PFSK-1 (cell line): ENCODE data around the gene USP22.

Experiments used
- FOXP2 ChIP-seq: optimal IDR thresholded peaks from 2 replicates; pipeline ENCODE3; 2011; ENCODE audit warnings: borderline replicate concordance, control low read depth, inconsistent platforms; ENCODE audit not compliant: insufficient read depth; ENCODE audit errors: extremely low read length, extremely low read depth
- POLR2AphosphoS5 ChIP-seq: IDR thresholded peaks from 2 replicates; pipeline ENCODE4 v1.6.1; 2012; ENCODE audit warnings: low read depth, mild to moderate bottlenecking, control low read depth, low read length, moderate library complexity
- SIN3A ChIP-seq: IDR thresholded peaks from 2 replicates; pipeline ENCODE4 v1.6.1; 2012; ENCODE audit warnings: mild to moderate bottlenecking, low read length, moderate library complexity, borderline replicate concordance; ENCODE audit not compliant: insufficient read depth
- TAF1 ChIP-seq: IDR thresholded peaks from 2 replicates; pipeline ENCODE4 v1.6.1; 2012; ENCODE audit warnings: low read length, control low read depth, borderline replicate concordance; ENCODE audit not compliant: insufficient read depth
- TF ChIP-seq, protein P1 (sequence below), 2 experiments: IDR thresholded peaks; 2 replicates each; pipeline versions ENCODE4 v1.6.1 to v1.8.0; 2011 to 2012; ENCODE audit warnings: low read depth in 2 of 2, low read length in 2 of 2, control low read depth in 1 of 2, inconsistent platforms in 1 of 2, mild to moderate bottlenecking in 1 of 2, moderate library complexity in 1 of 2; ENCODE audit not compliant: insufficient read depth in 1 of 2

Gene USP22

DNA sequence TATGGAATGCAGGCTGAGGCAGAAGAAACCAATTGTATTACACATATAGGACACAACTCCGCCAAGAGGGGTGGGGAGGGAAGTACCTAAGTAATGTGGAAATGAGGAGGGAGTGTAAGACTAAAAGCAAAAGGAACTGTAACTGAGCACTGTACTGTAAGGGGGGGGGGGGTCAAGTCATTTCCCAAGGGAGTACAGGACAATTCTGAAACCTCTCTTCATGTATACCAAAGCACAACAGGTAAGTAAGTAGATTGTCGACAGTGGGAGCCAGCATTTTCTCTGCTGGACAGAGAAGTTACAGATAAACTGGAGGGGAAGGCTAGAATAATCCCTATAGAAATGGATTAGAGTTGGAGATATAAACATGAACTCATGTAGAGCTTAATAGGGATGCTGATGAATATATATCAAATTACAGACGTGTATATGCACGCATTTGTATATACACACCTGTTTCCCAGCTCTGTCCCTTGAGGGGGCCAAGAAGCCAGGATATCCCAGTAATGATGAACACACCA is 6.4 kb downstream of the USP22 start:
- TF ChIP-seq POLR2AphosphoS5 (no peak), TAF1 (no peak), SIN3A (no peak), FOXP2 (no peak)
- TF ChIP-seq, protein P1, sequence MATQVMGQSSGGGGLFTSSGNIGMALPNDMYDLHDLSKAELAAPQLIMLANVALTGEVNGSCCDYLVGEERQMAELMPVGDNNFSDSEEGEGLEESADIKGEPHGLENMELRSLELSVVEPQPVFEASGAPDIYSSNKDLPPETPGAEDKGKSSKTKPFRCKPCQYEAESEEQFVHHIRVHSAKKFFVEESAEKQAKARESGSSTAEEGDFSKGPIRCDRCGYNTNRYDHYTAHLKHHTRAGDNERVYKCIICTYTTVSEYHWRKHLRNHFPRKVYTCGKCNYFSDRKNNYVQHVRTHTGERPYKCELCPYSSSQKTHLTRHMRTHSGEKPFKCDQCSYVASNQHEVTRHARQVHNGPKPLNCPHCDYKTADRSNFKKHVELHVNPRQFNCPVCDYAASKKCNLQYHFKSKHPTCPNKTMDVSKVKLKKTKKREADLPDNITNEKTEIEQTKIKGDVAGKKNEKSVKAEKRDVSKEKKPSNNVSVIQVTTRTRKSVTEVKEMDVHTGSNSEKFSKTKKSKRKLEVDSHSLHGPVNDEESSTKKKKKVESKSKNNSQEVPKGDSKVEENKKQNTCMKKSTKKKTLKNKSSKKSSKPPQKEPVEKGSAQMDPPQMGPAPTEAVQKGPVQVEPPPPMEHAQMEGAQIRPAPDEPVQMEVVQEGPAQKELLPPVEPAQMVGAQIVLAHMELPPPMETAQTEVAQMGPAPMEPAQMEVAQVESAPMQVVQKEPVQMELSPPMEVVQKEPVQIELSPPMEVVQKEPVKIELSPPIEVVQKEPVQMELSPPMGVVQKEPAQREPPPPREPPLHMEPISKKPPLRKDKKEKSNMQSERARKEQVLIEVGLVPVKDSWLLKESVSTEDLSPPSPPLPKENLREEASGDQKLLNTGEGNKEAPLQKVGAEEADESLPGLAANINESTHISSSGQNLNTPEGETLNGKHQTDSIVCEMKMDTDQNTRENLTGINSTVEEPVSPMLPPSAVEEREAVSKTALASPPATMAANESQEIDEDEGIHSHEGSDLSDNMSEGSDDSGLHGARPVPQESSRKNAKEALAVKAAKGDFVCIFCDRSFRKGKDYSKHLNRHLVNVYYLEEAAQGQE (IDR thresholded peaks at IDR 0.05; ENCODE audit: insufficient read depth in 1 of 2, low read depth in 2 of 2, low read length in 2 of 2), result no peak

DNA sequence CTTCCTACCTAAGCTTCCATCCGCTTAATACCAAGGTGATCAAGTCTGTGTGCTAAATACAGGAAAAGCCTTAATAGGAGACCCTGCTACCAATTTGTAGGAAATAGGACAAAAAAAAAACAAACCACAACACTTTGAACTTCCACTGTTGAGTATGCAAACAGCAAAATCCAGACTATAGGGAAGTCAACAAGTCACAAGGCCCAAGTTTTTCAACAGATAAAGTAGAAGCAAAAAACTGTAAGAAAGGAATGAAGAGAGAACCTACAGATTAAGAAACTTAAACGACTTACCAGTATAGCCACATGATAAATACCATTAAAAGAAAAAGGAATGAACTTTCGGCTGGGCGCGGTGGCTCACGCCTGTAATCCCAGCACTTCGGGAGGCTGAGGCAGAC is 7.4 kb downstream of the USP22 start:
- TF ChIP-seq SIN3A, result no peak
- TF ChIP-seq, protein P1 (IDR thresholded peaks at IDR 0.05; ENCODE audit: insufficient read depth in 1 of 2, low read depth in 2 of 2, low read length in 2 of 2), result no peak
- no peak for TF ChIP-seq TAF1
- TF ChIP-seq FOXP2, result no peak
- no peak for TF ChIP-seq POLR2AphosphoS5

DNA sequence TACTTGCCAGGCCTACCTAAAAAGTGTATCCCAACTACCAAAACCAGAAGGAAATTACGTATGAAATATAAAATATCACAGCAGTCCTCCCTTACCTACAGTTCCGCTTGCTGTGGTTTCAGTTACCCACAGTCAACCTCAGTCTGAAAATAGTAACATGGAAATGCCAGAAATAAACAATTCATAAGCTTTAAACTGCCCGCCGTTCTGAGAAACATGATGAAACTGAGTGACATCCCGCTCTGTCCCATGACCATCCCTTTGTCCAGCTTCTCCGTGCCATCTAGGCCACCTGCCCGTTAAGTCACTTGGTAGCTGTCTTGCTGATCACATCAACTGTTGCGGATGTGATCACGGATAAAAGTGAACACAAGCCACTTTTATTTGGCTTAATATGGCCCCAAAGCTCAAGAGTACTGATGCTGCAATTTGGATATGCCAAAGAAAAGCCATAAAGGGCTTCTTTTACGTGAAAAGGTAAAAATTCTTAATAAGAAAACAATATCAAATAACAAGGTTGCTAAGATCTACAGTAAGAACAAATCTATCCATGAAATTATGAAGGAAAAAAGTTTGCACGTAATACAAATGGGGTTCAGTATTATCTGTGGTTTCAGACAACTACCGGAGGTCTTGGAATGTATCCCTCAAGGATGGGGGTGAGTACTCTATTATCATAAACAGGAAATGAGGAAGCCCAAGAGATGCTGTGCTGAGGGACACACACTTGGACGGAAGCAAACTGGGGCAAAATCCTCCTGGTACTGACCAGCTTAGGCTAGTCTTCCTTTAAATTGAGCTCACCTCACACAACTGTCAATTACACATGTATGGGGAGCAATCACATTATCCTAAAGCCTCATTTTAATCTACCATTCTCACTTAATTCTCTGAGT is 8.2 kb downstream of the USP22 start:
- TF ChIP-seq FOXP2 (no peak), SIN3A (no peak), TAF1 (no peak)
- TF ChIP-seq, protein P1 (IDR thresholded peaks at IDR 0.05; ENCODE audit: insufficient read depth in 1 of 2, low read depth in 2 of 2, low read length in 2 of 2), result no peak

DNA sequence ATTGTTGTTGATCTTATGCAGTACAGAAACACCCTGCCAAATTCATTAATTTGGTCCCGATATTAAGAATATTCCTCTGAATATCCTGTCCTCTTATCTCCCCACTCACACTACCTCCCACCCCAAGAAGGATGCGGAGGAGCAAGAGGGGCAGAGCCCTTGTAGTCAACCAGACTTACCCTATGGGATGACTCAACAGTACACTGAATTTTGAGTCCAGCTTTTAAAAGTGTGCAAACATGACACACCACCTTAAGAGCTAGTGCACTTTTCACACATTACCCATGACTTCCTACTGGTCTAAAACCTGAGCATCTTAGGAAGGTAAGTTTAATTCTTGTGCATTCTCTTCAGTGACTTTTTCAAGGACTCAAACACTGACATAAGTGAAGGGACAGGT is 9.5 kb downstream of the USP22 start:
- TF ChIP-seq, protein P1 (IDR thresholded peaks at IDR 0.05; ENCODE audit: insufficient read depth in 1 of 2, low read depth in 2 of 2, low read length in 2 of 2), result no peak
- TF ChIP-seq FOXP2 (no peak), TAF1 (no peak), POLR2AphosphoS5 (no peak), SIN3A (no peak)
